Superior temporal gyrus (tissue), 1 donor: ENCODE data around the gene CEP120.

Source experiments
- DNase-seq: peaks from one replicate; pipeline ENCODE4 v3.0.0-alpha.2; 2016; ENCODE audit errors: extremely low spot score

The CEP120 gene

GRCh38 chr5:123299136-123299535, 124.1 kb downstream of the CEP120 start:
- DNase-seq: no peak

- DNase-seq: no peak
These were observed 124.7 kb downstream of the CEP120 start for GRCh38 chr5:123298335-123299030.

DNA sequence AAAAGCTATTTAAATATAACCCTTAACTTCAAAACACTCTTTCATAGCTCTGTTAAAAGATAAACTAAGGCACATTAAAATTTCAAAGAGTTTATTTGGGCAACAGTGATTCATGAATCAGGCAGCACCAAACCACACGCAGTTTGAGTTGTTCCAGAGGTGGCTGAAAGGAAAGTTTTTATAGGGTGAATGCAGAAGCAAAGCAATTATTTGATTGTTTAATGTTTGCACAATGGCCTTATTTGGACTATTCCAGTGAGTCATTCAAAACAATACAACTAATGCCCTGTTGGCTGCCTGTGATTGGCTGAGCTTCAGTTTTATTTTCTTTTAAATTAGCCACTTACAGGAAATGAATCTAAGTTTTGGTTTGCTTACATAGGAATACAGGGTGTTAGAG, 125.3 kb downstream of the CEP120 start:
- DNase-seq: no peak

- DNase-seq: no peak
These were observed 125.9 kb downstream of the CEP120 start for GRCh38 chr5:123297198-123297831.
